ENCODE results near the gene PWWP2B.

DNA sequence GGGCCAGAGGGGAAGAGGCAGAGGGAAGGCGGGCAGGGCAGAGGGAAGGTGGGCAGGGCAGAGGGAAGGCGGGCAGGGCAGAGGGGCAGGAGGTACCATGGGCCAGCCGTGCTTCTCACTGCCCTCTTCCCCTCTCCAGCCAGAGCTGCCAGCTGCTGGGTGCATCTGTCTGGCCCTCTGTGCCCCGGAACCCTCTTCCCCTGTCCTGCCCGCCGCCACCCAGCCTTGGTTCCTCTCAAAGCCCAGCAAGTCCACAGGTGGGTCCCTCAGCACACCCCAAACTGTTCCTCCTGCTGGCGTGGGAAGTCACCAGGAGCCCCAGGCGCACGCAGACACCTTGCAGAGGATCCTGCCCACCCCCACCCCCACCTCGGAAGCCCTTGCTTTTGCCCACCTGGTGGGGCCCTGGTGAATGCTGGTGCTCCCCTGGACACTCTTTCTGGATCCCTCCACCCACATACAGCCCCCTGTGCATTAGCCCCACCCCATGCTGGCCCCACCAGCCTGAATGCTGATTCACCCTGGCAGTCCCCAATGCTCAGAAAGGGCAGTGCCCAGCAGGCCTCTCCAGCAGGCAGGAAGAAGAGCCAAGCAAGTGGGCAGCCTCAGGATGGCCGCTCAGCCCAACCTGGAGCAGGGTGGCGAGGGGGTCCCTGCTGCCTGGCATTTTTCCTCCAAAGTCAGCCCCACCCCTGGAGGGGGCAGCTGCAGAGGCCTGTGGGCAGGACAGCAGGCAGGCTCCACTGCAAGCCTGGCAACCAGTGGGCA, 1.9 kb upstream of the PWWP2B start:
- no peak for TF ChIP-seq CTCF (IDR thresholded peaks at IDR 0.05; ENCODE audit: low read depth, low read length)
- TF ChIP-seq EZH2phosphoT487 (IDR thresholded peaks at IDR 0.05; ENCODE audit: low read depth): no peak
